ENCODE data around the gene SPOCK1.
A peak's percentile ranks its signal among the peaks of the same experiment; 100 is the strongest.

Gene SPOCK1

GRCh38 chr5:137462265-137462590 is 36.9 kb downstream of the SPOCK1 start:
- no peak overlapping the region for H3K4me3 ChIP-seq (ENCODE audit: low read depth, low read length)
- POLR2A ChIA-PET = no interaction called here
- CTCF ChIA-PET = interaction anchor here (0.9 to 2.1 kb wide), 3 partner anchors 27 to 142 kb away, joined by 3 to 4 read pairs (median 4); no protein-coding TSS in a partner anchor
- no peak for DNase-seq (ENCODE audit: low read depth, low spot score)
- TF ChIP-seq CTCF (IDR thresholded peaks at IDR 0.05; ENCODE audit: insufficient read depth, low read length, missing control alignments) = no peak

DNA sequence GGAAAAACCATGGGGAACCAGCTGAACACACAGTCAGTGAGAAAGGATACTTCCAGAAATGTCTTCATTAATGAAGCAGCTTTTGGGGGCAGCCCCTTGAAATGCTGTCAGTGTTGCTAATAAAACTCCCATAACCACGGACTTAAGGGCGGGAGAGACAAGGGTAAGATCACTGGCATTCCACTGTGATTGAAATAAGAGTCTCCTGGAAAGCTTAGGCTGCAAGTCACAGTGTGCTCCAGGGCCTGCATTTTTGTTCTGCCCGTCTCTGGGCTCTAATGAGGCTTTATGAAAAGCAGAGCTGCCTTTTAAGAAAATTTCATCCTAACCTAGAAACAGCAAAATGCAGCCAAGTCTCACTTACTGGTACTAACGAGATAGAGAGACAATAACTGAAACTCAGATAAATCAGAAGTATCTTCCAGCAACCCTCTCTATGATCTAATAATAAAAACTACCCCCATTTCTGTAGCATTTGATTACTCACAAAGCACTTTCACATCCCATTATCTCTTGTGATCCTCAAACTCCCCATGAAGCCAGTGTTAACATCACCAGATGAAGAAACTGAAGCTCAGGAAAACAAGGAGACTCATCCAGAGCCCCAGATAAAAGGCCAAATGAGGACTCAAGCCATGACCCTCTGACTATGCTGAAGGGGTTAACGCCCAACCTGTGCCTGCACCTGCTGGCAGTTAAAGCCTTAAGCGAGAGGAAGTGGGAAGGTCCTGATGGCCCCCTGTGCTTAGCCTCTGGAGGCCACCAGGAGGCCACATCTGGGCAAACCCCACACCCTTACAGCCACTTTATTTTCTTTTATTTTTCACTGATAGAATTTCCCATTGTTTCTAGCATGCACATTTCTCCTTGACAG is 37.5 kb downstream of the SPOCK1 start:
- ChIA-PET CTCF (interaction anchor here (0.7 to 2.1 kb wide), 3 partner anchors 15 to 142 kb away, joined by 3 to 4 read pairs (median 3); no protein-coding TSS in a partner anchor), POLR2A (no interaction called here)
- no peak overlapping the region for H3K4me3 ChIP-seq (ENCODE audit: low read depth, low read length)
- peak; percentile 7 for DNase-seq (ENCODE audit: low read depth, low spot score)
- no peak for TF ChIP-seq CTCF (IDR thresholded peaks at IDR 0.05; ENCODE audit: insufficient read depth, low read length, missing control alignments)

DNA sequence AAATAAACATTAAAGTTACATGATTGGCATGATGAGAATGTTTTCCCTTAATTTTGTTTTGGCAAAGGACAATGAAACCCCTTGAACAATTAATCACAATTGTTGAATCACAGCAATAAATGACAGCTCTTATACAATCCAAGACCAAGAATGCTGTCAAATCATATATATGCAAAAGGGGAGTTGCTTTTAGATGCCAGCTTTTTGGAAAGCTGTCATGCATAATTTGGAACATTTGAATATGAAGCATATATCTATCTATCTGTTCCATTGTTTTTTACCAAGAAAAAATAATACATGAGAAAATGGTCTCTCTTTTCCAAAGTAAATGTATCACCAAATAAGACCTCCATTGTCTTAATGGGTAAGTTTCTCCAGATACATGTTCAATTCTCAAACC is 44.5 kb downstream of the SPOCK1 start:
- no peak overlapping the region for H3K4me3 ChIP-seq (ENCODE audit: low read depth, low read length)
- CTCF ChIA-PET = interaction anchor here (1.1 kb wide), 1 partner anchor 44 kb away, joined by 3 read pairs; the partner anchor contains the start of gene SPOCK1
- TF ChIP-seq CTCF (IDR thresholded peaks at IDR 0.05; ENCODE audit: insufficient read depth, low read length, missing control alignments) = no peak
- POLR2A ChIA-PET = no interaction called here
- no peak for DNase-seq (ENCODE audit: low read depth, low spot score)

DNA sequence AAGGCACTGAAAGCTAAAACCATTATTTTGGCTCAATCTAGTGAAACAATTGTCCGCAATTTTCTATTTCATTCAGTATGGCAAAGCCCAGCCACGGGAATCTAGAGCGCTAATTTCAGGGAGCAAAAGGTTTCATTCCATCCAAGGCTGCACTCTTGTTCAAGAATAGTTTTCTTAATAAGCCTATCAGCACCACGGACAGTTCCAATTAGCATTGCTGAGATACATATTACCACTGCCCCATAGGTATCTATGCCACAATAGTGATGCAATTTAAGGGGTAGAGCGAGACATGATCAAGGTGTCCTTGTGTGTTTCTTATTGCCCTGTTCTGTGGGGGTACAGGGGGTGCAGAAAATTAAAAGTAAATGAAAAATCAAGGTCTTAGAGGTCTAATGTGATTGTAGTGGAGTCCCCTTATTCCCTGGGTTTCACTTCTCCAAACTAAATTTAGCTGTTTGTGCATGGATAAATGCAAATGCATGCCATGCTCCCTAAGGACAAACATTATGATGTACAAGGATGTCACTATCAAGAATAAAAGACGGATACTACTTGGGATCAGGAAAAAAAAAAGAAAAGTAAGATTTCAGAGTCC is 45.5 kb downstream of the SPOCK1 start:
- DNase-seq (ENCODE audit: low read depth, low spot score) = no peak
- POLR2A ChIA-PET = no interaction called here
- no peak for TF ChIP-seq CTCF (IDR thresholded peaks at IDR 0.05; ENCODE audit: insufficient read depth, low read length, missing control alignments)
- CTCF ChIA-PET = interaction anchor here (0.8 to 1.1 kb wide), 3 partner anchors 10 to 70 kb away, joined by 3 to 4 read pairs (median 3); partner anchors contain the start of gene SPOCK1
- H3K4me3 ChIP-seq (ENCODE audit: low read depth, low read length) = no peak overlapping the region

- no peak overlapping the region for H3K4me3 ChIP-seq (ENCODE audit: low read depth, low read length)
- no peak for DNase-seq (ENCODE audit: low read depth, low spot score)
- ChIA-PET POLR2A (no interaction called here), CTCF (interaction anchor here (1.4 kb wide), 1 partner anchor 10 kb away, joined by 4 read pairs; no protein-coding TSS in a partner anchor)
- no peak for TF ChIP-seq CTCF (IDR thresholded peaks at IDR 0.05; ENCODE audit: insufficient read depth, low read length, missing control alignments)
Measured at GRCh38 chr5:137450759-137451158, 48.4 kb downstream of the SPOCK1 start.

DNA sequence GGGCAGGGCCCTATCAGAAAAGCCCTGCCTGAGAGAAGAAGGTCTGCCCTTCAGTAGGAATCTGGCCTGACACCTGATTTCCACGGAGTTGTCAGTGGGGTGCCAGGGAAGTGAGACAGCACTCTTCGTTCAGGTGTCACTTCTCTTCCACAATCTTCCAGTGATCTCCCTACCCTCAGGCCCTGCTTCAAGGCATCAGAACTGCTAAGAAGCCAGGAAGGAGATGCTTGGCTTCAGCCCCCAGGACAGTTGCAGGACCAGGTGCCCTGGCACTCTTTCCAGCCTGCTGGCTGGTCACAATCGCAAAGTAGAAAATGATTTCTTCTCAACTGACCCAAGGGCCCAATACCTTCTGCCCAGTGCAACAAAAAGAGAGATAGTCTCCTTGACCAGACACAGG is 50.3 kb downstream of the SPOCK1 start:
- CTCF ChIA-PET = no interaction called here

More for the DNA sequence above, 50.3 kb downstream of the SPOCK1 start:
- no peak overlapping the region for H3K4me3 ChIP-seq (ENCODE audit: low read depth, low read length)
- no peak for DNase-seq (ENCODE audit: low read depth, low spot score)
- POLR2A ChIA-PET = no interaction called here
- no peak for TF ChIP-seq CTCF (IDR thresholded peaks at IDR 0.05; ENCODE audit: insufficient read depth, low read length, missing control alignments)
